Activated CD4-positive, alpha-beta memory T cell treated with anti-CD3 and anti-CD28 coated beads for 36 hours (primary cell): ENCODE results near the gene TWF1. TPM values are rescaled to one million over a fixed set of nuclear protein-coding genes. Genes with fewer than 3 reads are reported as not detected.
"Not testable (repeated sequence)": the region's sequence is repeated elsewhere in the genome, so short reads cannot be mapped to it uniquely, and the experiment has no call there.

Source experiments
- CTCF ChIA-PET: fragments of 350-600 bp; sonication (Branson Sonifier 250); formaldehyde crosslinking; loops from one replicate; lab custom pipeline; 2021; ENCODE audit warnings: antibody characterized with exemption, inconsistent platforms; lab: Charles Lee
- POLR2A ChIA-PET: fragments of 350-600 bp; sonication (Branson Sonifier 250); formaldehyde crosslinking; loops from one replicate; lab custom pipeline; 2021; ENCODE audit warnings: antibody characterized with exemption; lab: Charles Lee
- DNase-seq: peaks from one replicate; pipeline ENCODE4 v3.0.0-alpha.2; 2020
- H3K27ac Mint-ChIP-seq: one replicate; pipeline ENCODE4 v1.8.0; 2021; ENCODE audit warnings: mixed read lengths
- H3K27me3 Mint-ChIP-seq: one replicate; pipeline ENCODE4 v1.8.0; 2021; ENCODE audit warnings: mixed read lengths
- H3K36me3 Mint-ChIP-seq: one replicate; pipeline ENCODE4 v1.8.0; 2021; ENCODE audit warnings: mixed read lengths
- H3K4me1 Mint-ChIP-seq: one replicate; pipeline ENCODE4 v1.8.0; 2021; ENCODE audit warnings: low read depth, mixed read lengths
- H3K4me3 Mint-ChIP-seq: one replicate; pipeline ENCODE4 v1.8.0; 2021; ENCODE audit warnings: mild to moderate bottlenecking, mixed read lengths
- H3K9me3 Mint-ChIP-seq: one replicate; pipeline ENCODE4 v1.8.0; 2021; ENCODE audit warnings: mixed read lengths
- intact Hi-C: fragments of 100-400 bp; cut with micrococcal nuclease; formaldehyde crosslinking; loops from one replicate; pipeline ENCODE4 v1.15.1; 2023
- total RNA-seq, 2 experiments: library from RNA; stranded (reverse); gene quantifications; one replicate each; pipeline ENCODE4 v1.2.3, GENCODE V29; 2021

The TWF1 gene
- 10 to 100 TPM; 19.1 to 19.4 TPM for total RNA-seq

DNA sequence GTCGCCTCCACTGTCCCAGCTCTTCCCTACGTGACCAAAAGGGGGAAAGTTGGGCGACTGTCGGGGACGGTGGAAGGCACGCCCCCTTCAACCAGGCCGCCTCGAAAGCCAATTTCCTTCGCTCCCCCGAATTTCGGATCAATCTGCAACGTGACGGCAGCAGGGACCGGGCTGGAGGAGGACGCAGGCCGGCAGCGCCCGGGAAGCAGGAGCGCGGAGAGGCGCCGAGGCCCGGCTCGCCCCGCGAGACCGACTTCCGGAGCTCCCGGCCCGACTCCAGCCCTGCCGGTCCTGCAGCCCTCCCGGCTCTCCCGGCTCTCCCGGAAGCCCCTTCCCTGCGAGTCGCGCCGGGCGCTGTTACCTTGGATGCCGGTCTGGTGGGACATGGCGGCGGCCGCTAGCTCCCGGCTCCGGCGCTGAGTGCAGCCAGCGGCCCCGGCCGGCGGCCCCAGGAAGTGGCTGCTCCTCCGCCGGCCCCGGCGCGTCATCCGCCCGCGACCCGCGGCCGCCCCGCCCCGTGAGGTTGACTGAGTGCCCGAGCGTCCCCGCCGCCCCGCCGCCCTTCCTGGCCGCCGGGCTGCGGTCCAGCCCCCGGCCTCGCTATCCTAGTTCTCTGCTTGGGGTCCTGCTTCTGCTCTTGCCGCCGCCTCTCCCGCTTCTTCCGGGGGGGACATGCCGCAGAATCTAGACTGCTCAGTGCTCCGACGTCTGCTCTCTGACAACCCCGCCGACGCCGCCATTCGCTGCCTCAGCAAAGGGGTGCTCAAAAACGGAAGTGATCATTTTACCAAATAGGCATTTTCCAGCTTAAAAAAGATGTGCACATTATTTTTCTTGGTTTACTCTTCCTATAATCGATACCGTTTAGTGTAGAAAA is at the start of gene TWF1:
Gene TWF1 (minus strand): TSS at position 458 of the 877 bp plus-strand sequence. CDS start 72 bp downstream, at position 386.
- peak within 1 kb of the TSS; percentile 99 for H3K4me3 Mint-ChIP-seq
- peaks cover 9% of the 10 kb centered on the region for H3K36me3 Mint-ChIP-seq
- peak within 1 kb of the TSS; percentile 99 for H3K27ac Mint-ChIP-seq
- DNase-seq, result peak; percentile 91
- ChIA-PET POLR2A (interaction anchor here (0.5 to 4.8 kb wide), 16 partner anchors 8 to 1440 kb away, joined by 3 to 32 read pairs (median 3); partner anchors contain the start of genes IRAK4, PUS7L and TMEM117), CTCF (interaction anchor here (1.1 to 3.2 kb wide), 7 partner anchors 9 to 76 kb away, joined by 3 to 26 read pairs (median 5); partner anchors contain the start of genes IRAK4, PUS7L and TMEM117)
- H3K27me3 Mint-ChIP-seq, result no peaks in the 10 kb centered on the region
- H3K4me1 Mint-ChIP-seq, result peaks cover 31% of the 10 kb centered on the region
- intact Hi-C loops, result loop anchor here (1.0 kb wide), 3 partner anchors 30 to 76 kb away; partner anchors contain the start of gene TMEM117
- no peaks in the 10 kb centered on the region for H3K9me3 Mint-ChIP-seq

DNA sequence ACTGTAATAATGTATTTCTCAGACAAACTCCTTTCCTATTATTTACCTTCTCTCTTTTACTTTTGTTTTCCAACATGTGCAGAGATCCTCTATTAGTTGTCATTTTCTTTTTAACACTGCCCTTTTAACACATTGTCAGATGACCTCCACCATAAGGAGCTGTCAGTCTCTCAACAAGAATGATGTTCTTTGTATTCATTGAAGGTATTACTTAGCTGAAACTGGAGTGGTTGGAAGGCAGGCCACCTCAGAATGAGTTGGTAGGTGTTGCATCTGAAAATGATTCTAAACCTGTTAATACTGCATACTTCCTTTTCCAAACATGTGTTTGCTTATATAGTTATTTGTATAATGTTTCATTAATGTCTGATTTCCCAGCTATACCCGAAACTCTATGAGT is 46.6 kb upstream of the TWF1 start:
- Mint-ChIP-seq H3K9me3 (peaks cover 3% of the 10 kb centered on the region), H3K27me3 (no peaks in the 10 kb centered on the region), H3K4me1 (no peaks in the 10 kb centered on the region), H3K4me3 (no peak overlapping the region), H3K27ac (no peak overlapping the region), H3K36me3 (peaks cover 10% of the 10 kb centered on the region)
- DNase-seq, result no peak
- ChIA-PET POLR2A (no interaction called here), CTCF (no interaction called here)
- intact Hi-C loops, result no loop called here

DNA sequence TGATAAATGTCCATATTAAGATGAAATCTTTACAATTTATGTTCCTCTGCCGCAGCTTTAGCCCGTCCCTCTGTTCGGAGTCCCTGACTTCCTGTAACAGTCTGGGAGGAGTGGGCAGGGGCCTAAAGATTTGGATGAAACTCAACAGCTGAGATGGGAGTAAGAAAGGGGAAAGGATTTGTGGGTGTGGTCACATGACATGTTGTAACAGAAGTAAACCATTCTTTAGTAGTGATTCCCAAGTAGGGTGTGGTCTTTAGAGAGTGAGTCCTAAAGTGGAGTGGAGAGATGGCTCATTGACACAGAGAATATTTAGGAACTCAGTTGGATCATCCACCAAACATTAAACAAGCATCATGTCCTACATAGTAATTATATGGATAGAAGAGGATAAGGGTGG is 42.7 kb upstream of the TWF1 start:
- no peak overlapping the region for H3K27ac Mint-ChIP-seq

DNA sequence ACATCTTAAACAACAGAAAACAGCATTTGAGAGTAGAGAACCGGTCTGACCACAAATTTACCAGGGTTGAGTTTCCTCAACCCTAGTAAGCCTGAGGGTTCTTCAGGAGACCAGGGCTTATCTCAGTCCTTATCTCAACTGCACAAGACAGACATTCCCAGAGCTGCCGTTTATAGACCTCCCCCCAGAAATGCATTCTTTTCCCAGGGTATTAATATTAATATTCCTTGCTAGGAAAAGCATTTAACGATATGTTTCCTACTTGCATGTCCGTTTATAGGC is 42.0 kb upstream of the TWF1 start:
- H3K36me3 Mint-ChIP-seq, result peaks cover 26% of the 10 kb centered on the region
- intact Hi-C loops, result no loop called here

More for the DNA sequence above, 42.7 kb upstream of the TWF1 start:
- H3K27me3 Mint-ChIP-seq, result no peaks in the 10 kb centered on the region
- no peak for DNase-seq
- peaks cover 26% of the 10 kb centered on the region for H3K36me3 Mint-ChIP-seq
- intact Hi-C loops, result no loop called here
- H3K9me3 Mint-ChIP-seq, result peaks cover 7% of the 10 kb centered on the region
- POLR2A ChIA-PET, result no interaction called here
- no peaks in the 10 kb centered on the region for H3K4me1 Mint-ChIP-seq
- CTCF ChIA-PET, result interaction anchor here (0.6 kb wide), 1 partner anchor 765 kb away, joined by 3 read pairs; no protein-coding TSS in a partner anchor
- no peak overlapping the region for H3K4me3 Mint-ChIP-seq

DNA sequence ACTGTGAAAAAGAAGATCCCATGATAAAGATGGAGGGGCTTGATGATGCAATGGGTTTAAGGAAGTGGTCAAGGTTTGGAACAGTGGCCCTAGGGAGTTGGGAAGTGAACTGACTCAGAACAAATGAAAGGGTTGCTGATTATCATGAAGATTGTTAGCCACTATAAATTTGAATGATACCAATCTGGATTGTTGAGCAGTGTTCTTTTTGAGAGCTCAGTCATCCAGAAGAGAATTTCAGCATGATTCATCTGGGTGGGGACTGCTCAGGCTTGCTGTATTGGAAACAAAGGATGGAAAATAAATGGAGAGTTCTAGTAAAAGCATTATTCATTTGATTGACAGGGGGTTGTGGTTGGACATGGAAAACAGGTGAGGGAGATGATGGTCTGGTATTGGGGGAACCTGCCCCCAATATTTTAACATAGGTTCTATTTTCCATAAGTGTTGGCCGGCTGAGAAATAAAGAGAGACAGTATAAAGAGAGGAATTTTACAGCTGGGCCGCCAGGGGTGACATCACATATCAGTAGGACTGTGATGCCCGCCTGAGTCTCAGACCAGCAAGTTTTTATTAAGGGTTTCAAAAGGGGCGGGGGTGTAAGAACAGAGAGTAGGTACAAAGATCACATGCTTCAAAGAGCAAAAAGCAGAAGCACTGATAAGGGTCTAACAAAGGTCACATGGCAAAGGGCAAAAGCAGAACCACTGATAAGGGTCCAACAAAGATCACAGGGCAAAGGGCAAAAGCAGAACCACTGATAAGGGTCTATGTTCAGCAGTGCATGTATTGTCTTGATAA is 41.5 kb upstream of the TWF1 start:
- H3K9me3 Mint-ChIP-seq, DNase-seq, H3K27me3 Mint-ChIP-seq, H3K4me3 Mint-ChIP-seq, H3K27ac Mint-ChIP-seq, CTCF ChIA-PET, H3K4me1 Mint-ChIP-seq, intact Hi-C loops, POLR2A ChIA-PET: not testable (repeated sequence)
- peaks cover 26% of the 10 kb centered on the region for H3K36me3 Mint-ChIP-seq

More for the DNA sequence above, 42.0 kb upstream of the TWF1 start:
- Mint-ChIP-seq H3K27ac (no peak overlapping the region), H3K4me3 (no peak overlapping the region), H3K4me1 (no peaks in the 10 kb centered on the region), H3K9me3 (peaks cover 7% of the 10 kb centered on the region), H3K27me3 (no peaks in the 10 kb centered on the region)
- ChIA-PET CTCF (no interaction called here), POLR2A (no interaction called here)
- no peak for DNase-seq

DNA sequence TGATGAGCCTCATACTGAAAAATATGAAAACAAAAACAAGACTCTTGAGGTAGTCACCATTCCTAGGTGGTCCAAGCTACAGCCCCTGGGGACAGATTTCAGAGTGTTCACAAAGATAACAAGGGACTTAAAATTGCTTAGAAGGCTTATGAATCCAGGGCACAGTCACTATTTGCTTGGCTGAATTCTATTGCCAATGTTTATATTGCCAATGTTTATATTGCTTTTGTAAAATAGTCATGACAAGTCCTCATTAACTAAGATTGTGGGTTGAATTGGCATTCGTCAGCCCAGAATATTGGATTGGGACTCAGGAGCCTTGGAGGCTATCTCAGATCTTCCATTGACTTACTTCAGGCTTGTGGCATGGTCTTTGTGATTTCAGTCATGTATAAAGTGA is 36.1 kb upstream of the TWF1 start:
- CTCF ChIA-PET, result no interaction called here
- intact Hi-C loops, result no loop called here
- no peaks in the 10 kb centered on the region for H3K9me3 Mint-ChIP-seq
- H3K36me3 Mint-ChIP-seq, result peaks cover 11% of the 10 kb centered on the region
- POLR2A ChIA-PET, result interaction anchor here (0.6 kb wide), 1 partner anchor 33 kb away, joined by 3 read pairs; no protein-coding TSS in a partner anchor
- H3K4me1 Mint-ChIP-seq, result peaks cover 14% of the 10 kb centered on the region
- DNase-seq, result no peak
- H3K27ac Mint-ChIP-seq, result no peak overlapping the region
- H3K4me3 Mint-ChIP-seq, result no peak overlapping the region
- H3K27me3 Mint-ChIP-seq, result no peaks in the 10 kb centered on the region

DNA sequence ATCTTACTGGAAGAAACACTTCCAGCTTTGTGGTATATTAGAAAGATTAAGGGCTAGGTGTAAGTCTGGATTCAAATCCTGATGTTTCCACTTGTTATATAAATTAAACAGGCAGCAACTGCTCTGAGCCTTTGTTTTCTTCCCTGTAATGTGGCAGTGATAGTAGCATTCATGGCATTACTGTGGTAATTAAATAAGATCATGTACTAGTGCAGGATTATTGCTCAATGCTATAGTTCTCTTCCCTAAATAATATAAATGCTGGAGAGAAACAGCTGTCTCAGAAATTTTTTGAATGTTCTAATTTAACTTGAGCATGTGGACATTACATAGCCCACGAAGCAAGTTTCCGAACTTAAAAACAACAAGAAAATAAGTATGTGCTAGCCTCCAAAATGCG is 35.1 kb upstream of the TWF1 start:
- ChIA-PET CTCF (no interaction called here), POLR2A (interaction anchor here (1.3 kb wide), 1 partner anchor 36 kb away, joined by 4 read pairs; the partner anchor contains the start of gene TWF1)
- Mint-ChIP-seq H3K36me3 (peaks cover 4% of the 10 kb centered on the region), H3K4me3 (no peak overlapping the region), H3K27ac (no peak overlapping the region), H3K4me1 (peaks cover 22% of the 10 kb centered on the region), H3K9me3 (no peaks in the 10 kb centered on the region), H3K27me3 (no peaks in the 10 kb centered on the region)
- intact Hi-C loops, result no loop called here
- no peak for DNase-seq

DNA sequence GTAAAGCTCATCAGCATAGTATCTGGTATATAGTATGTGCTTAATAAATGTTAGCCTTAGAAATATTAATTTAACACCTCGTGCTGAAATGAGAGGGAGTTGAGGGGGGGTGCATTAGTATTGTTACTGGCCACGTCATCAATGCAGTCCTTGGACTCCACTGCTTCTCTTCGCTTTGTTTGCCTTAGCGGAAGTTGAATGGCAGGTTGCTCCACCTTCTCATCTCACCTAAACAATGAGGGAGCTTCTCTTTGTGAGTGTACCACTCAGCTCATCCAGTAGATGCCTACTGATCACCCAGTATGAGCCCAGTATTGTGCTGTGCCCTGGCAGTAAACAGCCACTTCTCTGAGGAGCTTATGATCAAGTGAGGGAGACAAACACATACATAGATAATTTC is 34.2 kb upstream of the TWF1 start:
- Mint-ChIP-seq H3K27ac (no peak overlapping the region), H3K4me1 (peaks cover 23% of the 10 kb centered on the region), H3K9me3 (no peaks in the 10 kb centered on the region), H3K4me3 (no peak overlapping the region), H3K27me3 (no peaks in the 10 kb centered on the region), H3K36me3 (no peaks in the 10 kb centered on the region)
- no peak for DNase-seq
- CTCF ChIA-PET, result no interaction called here
- POLR2A ChIA-PET, result interaction anchor here (1.3 kb wide), 1 partner anchor 35 kb away, joined by 4 read pairs; the partner anchor contains the start of gene TWF1
- intact Hi-C loops, result no loop called here

DNA sequence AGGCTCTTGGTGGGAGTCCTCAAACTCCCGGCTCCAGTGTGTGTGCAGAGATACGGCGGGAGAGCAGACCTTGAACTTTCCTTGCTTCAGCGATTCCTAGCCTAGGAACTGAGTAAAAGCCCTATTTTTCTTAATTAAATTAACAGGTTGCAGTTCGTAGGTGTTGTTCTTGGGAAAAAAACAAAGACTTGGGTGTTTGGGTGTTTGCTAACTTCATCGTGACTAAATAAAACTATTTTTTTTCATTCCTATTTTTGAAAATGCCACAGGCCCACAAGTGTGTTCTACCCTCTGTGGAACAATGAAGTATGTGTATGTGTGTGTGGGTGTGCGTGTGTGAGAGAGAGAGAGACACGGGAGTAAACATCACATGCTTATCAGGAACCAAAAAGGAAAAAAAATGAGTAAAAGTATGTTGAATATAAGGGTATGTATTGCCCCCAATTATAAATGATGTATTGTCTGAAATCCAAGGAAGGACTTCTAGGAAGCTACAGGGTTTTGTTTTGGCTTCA is 30.4 kb upstream of the TWF1 start:
- H3K27ac Mint-ChIP-seq, result peak overlapping the region; percentile 5
- H3K4me1 Mint-ChIP-seq, result peaks cover 44% of the 10 kb centered on the region
- POLR2A ChIA-PET, result interaction anchor here (2.1 to 2.4 kb wide), 2 partner anchors 30 to 78 kb away, joined by 14 to 17 read pairs; partner anchors contain the start of genes IRAK4, PUS7L and TWF1
- CTCF ChIA-PET, result interaction anchor here (1.8 kb wide), 1 partner anchor 78 kb away, joined by 5 read pairs; the partner anchor contains the start of genes IRAK4 and PUS7L
- H3K36me3 Mint-ChIP-seq, result no peaks in the 10 kb centered on the region
- no peak for DNase-seq
- H3K9me3 Mint-ChIP-seq, result no peaks in the 10 kb centered on the region
- H3K4me3 Mint-ChIP-seq, result peak overlapping the region; percentile 62
- no peaks in the 10 kb centered on the region for H3K27me3 Mint-ChIP-seq
- intact Hi-C loops, result loop anchor here (1.0 kb wide), 2 partner anchors 30 to 78 kb away; partner anchors contain the start of genes IRAK4, PUS7L and TWF1

DNA sequence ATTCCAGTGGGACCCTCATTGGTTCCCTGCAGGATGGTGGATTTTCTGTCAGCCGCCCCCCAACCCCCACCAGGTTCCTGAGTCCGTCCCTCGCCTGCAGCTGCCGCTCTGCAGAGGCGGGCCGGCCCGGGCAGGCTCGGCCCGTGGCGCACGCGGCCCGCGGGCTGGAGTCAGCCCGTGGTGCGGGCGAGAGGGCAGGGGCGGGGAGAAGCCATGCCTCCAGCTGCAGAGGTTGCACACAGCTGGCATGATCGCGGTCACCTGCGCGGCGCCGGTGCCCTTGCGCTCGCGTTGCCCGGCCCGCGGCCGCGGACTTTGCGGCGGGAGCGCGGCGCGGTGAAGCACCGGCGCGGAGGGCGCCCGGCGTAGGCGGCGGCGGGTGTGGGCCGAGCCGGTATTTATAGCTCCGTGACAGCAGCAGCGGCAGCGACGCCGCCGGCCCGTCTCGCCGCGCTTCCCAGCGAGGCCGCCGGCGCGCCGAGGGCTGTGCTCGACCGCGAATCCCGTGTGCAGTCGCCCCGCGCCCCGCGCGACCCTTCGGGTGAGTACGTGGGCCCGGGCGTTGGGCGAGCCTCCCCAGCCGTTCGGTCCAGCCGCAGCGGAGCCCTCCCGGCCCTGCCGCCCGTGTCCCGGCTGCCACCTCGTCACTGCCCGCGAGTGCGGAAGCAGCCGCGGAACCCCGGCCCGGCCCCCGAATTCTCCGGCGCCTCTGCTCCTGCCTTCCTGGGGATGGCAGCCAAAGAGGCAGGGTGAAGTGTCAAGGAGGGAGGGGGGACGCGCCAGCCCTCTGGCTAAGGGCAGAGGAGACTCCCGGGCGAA is 29.7 kb upstream of the TWF1 start, which contains the start of gene TMEM117:
Gene TMEM117 (plus strand): TSS at position 426 of the 819 bp plus-strand sequence.
- POLR2A ChIA-PET, result interaction anchor here (0.9 to 2.4 kb wide), 3 partner anchors 22 to 77 kb away, joined by 3 to 17 read pairs (median 14); partner anchors contain the start of genes IRAK4, PUS7L and TWF1
- peaks cover 44% of the 10 kb centered on the region for H3K4me1 Mint-ChIP-seq
- intact Hi-C loops, result loop anchor here (1.0 kb wide), 2 partner anchors 30 to 78 kb away; partner anchors contain the start of genes IRAK4, PUS7L and TWF1
- H3K9me3 Mint-ChIP-seq, result no peaks in the 10 kb centered on the region
- peak within 1 kb of the TSS; percentile 74 for H3K4me3 Mint-ChIP-seq
- H3K36me3 Mint-ChIP-seq, result no peaks in the 10 kb centered on the region
- DNase-seq, result peak; percentile 67
- peak within 1 kb of the TSS; percentile 66 for H3K27ac Mint-ChIP-seq
- no peaks in the 10 kb centered on the region for H3K27me3 Mint-ChIP-seq
- CTCF ChIA-PET, result interaction anchor here (1.1 to 1.8 kb wide), 3 partner anchors 23 to 77 kb away, joined by 5 to 7 read pairs (median 6); partner anchors contain the start of genes IRAK4 and PUS7L
